Measurements from ENCODE around the gene SLC10A1.

Gene SLC10A1

GRCh38 chr14:69811868-69812252, 14.8 kb upstream of the SLC10A1 start:
- TF ChIP-seq POLR2AphosphoS5 (IDR thresholded peaks at IDR 0.05; ENCODE audit: low read depth, low read length) (no peak), REST (IDR thresholded peaks at IDR 0.05; ENCODE audit: insufficient read depth in 1 of 2, low read depth in 2 of 2, low read length in 2 of 2) (no peak), SIN3A (IDR thresholded peaks at IDR 0.05; ENCODE audit: borderline replicate concordance, insufficient read depth, low read length) (no peak), FOXP2 (optimal IDR thresholded peaks at IDR 0.05; ENCODE audit: borderline replicate concordance, extremely low read depth, extremely low read length, insufficient read depth) (no peak), TAF1 (IDR thresholded peaks at IDR 0.05; ENCODE audit: borderline replicate concordance, insufficient read depth, low read length) (no peak)

GRCh38 chr14:69811227-69811867, 14.3 kb upstream of the SLC10A1 start:
- TF ChIP-seq SIN3A (IDR thresholded peaks at IDR 0.05; ENCODE audit: borderline replicate concordance, insufficient read depth, low read length): no peak
- TF ChIP-seq REST (IDR thresholded peaks at IDR 0.05; ENCODE audit: insufficient read depth in 1 of 2, low read depth in 2 of 2, low read length in 2 of 2): no peak
- no peak for TF ChIP-seq POLR2AphosphoS5 (IDR thresholded peaks at IDR 0.05; ENCODE audit: low read depth, low read length)
- TF ChIP-seq TAF1 (IDR thresholded peaks at IDR 0.05; ENCODE audit: borderline replicate concordance, insufficient read depth, low read length): no peak

- TF ChIP-seq SIN3A (IDR thresholded peaks at IDR 0.05; ENCODE audit: borderline replicate concordance, insufficient read depth, low read length) (no peak), POLR2AphosphoS5 (IDR thresholded peaks at IDR 0.05; ENCODE audit: low read depth, low read length) (no peak)
Measured at GRCh38 chr14:69808919-69809808, 12.1 kb upstream of the SLC10A1 start.

GRCh38 chr14:69807192-69807591, 10.2 kb upstream of the SLC10A1 start:
- TF ChIP-seq TAF1 (IDR thresholded peaks at IDR 0.05; ENCODE audit: borderline replicate concordance, insufficient read depth, low read length) (no peak), FOXP2 (optimal IDR thresholded peaks at IDR 0.05; ENCODE audit: borderline replicate concordance, extremely low read depth, extremely low read length, insufficient read depth) (no peak), SIN3A (IDR thresholded peaks at IDR 0.05; ENCODE audit: borderline replicate concordance, insufficient read depth, low read length) (no peak), REST (IDR thresholded peaks at IDR 0.05; ENCODE audit: insufficient read depth in 1 of 2, low read depth in 2 of 2, low read length in 2 of 2) (no peak)

- TF ChIP-seq REST (IDR thresholded peaks at IDR 0.05; ENCODE audit: insufficient read depth in 1 of 2, low read depth in 2 of 2, low read length in 2 of 2): no peak
Measured at GRCh38 chr14:69804902-69805301, 7.9 kb upstream of the SLC10A1 start.
